HepG2 (cell line): Measurements from ENCODE around the gene EPC1. TPM values are rescaled to one million over a fixed set of nuclear protein-coding genes. Genes with fewer than 3 reads are reported as not detected.

ENCODE experiments used
- BCL3 ChIP-seq: sonication (generic); formaldehyde crosslinking; IDR thresholded peaks from 2 replicates; pipeline ENCODE4 v1.5.1; 2020; ENCODE audit warnings: mild to moderate bottlenecking, missing genetic modification reagents, moderate library complexity
- GABPA ChIP-seq, 2 experiments: IDR thresholded peaks; 2 replicates each; pipeline ENCODE4 v1.6.1; 2011 to 2016; ENCODE audit warnings: low read depth in 2 of 2, low read length in 1 of 2, missing biosample characterization in 1 of 2, missing genetic modification characterization in 1 of 2
- HNRNPLL ChIP-seq: fragments of 200-400 bp; formaldehyde crosslinking; IDR thresholded peaks from 2 replicates; pipeline ENCODE4 v1.6.1; 2017; ENCODE audit warnings: mild to moderate bottlenecking, low read depth, low read length; ENCODE audit not compliant: poor library complexity, severe bottlenecking
- HOXA3 ChIP-seq: sonication (generic); formaldehyde crosslinking; IDR thresholded peaks from 2 replicates; pipeline ENCODE4 v1.5.0; 2020; ENCODE audit warnings: missing genetic modification reagents
- KAT2B ChIP-seq: fragments of 150-350 bp; IDR thresholded peaks from 2 replicates; pipeline ENCODE4 v1.6.1; 2014; ENCODE audit warnings: low read depth, low read length, borderline replicate concordance
- MED1 ChIP-seq: sonication (generic); formaldehyde crosslinking; IDR thresholded peaks from 2 replicates; pipeline ENCODE4 v1.4.0; 2020; ENCODE audit warnings: missing genetic modification reagents
- NFE2 ChIP-seq: sonication (generic); formaldehyde crosslinking; IDR thresholded peaks from 2 replicates; pipeline ENCODE4 v1.4.0; 2020; ENCODE audit warnings: missing genetic modification reagents
- NR2F1 ChIP-seq, 2 experiments: fragments of 450-650 bp in 1 of 2; formaldehyde crosslinking in 1 of 2; IDR thresholded peaks; 2 replicates each; pipeline versions ENCODE4 v1.5.0 to v1.6.1; 2016 to 2020; ENCODE audit warnings: mild to moderate bottlenecking in 1 of 2, missing compliant biosample characterization in 1 of 2, missing genetic modification reagents in 1 of 2, moderate library complexity in 1 of 2
- POLR2A ChIP-seq, 2 experiments: IDR thresholded peaks; 2 replicates each; pipeline ENCODE4 v1.6.1; 2011; ENCODE audit warnings: low read depth in 2 of 2, low read length in 2 of 2, mild to moderate bottlenecking in 1 of 2, moderate library complexity in 1 of 2; ENCODE audit not compliant: insufficient read depth in 1 of 2
- POLR2AphosphoS5 ChIP-seq: IDR thresholded peaks from 2 replicates; pipeline ENCODE4 v1.6.1; 2012; ENCODE audit warnings: low read depth, low read length
- SAFB2 ChIP-seq: sonication (generic); formaldehyde crosslinking; IDR thresholded peaks from 2 replicates; pipeline ENCODE4 v1.5.1; 2020; ENCODE audit warnings: missing genetic modification reagents, low read depth, mild to moderate bottlenecking, borderline replicate concordance
- SIX1 ChIP-seq: sonication (generic); formaldehyde crosslinking; IDR thresholded peaks from 2 replicates; pipeline ENCODE4 v1.4.0; 2020; ENCODE audit warnings: missing genetic modification reagents, borderline replicate concordance
- SUZ12 ChIP-seq: fragments of 150-350 bp; IDR thresholded peaks from 2 replicates; pipeline ENCODE4 v1.6.1; 2014; ENCODE audit warnings: low read depth, low read length
- TBX3 ChIP-seq: fragments of 450-650 bp; IDR thresholded peaks from 2 replicates; pipeline ENCODE4 v1.6.1; 2017; ENCODE audit warnings: antibody characterized with exemption, mild to moderate bottlenecking, inconsistent platforms, borderline replicate concordance
- TCF12 ChIP-seq, 2 experiments: fragments of 450-650 bp in 1 of 2; sonication (generic) in 1 of 2; formaldehyde crosslinking in 1 of 2; IDR thresholded peaks; 2 replicates each; pipeline versions ENCODE4 v1.6.1 to v1.8.0; 2017 to 2022; ENCODE audit warnings: antibody characterized with exemption in 1 of 2, mild to moderate bottlenecking in 1 of 2, missing genetic modification reagents in 1 of 2, moderate library complexity in 1 of 2
- UBTF ChIP-seq: sonication (generic); formaldehyde crosslinking; IDR thresholded peaks from 2 replicates; pipeline ENCODE4 v1.4.0; 2020; ENCODE audit warnings: mild to moderate bottlenecking, missing genetic modification reagents
- ZIK1 ChIP-seq: sonication (generic); formaldehyde crosslinking; IDR thresholded peaks from 2 replicates; pipeline ENCODE4 v1.5.0; 2020; ENCODE audit warnings: mild to moderate bottlenecking, low read depth, missing genetic modification reagents, borderline replicate concordance
- ZNF205 ChIP-seq: IDR thresholded peaks from 2 replicates; pipeline ENCODE4 v1.6.1; 2018; ENCODE audit warnings: missing biosample characterization, missing genetic modification reagents
- ZNF550 ChIP-seq: sonication (generic); formaldehyde crosslinking; IDR thresholded peaks from 2 replicates; pipeline ENCODE4 v1.4.0; 2020; ENCODE audit warnings: mild to moderate bottlenecking, missing genetic modification reagents, borderline replicate concordance
- ZNF557 ChIP-seq: sonication (generic); formaldehyde crosslinking; IDR thresholded peaks from 2 replicates; pipeline ENCODE4 v1.4.0; 2020; ENCODE audit warnings: missing genetic modification reagents
- ZNF737 ChIP-seq: sonication (generic); formaldehyde crosslinking; IDR thresholded peaks from 2 replicates; pipeline ENCODE4 v1.5.0; 2020; ENCODE audit warnings: missing genetic modification reagents, mild to moderate bottlenecking, borderline replicate concordance
- ZNF772 ChIP-seq: sonication (generic); formaldehyde crosslinking; IDR thresholded peaks from 2 replicates; pipeline ENCODE4 v1.5.0; 2020; ENCODE audit warnings: mild to moderate bottlenecking, missing genetic modification reagents
- ZSCAN30 ChIP-seq: sonication (generic); formaldehyde crosslinking; IDR thresholded peaks from 2 replicates; pipeline ENCODE4 v1.5.0; 2020; ENCODE audit warnings: mild to moderate bottlenecking, missing genetic modification reagents
- polyA plus RNA-seq, 8 experiments: library from polyadenylated mRNA; depleted of rRNA in 3 of 8; stranded (reverse) in 7 of 8; unstranded in 1 of 8; fragments of >200 nt; fragmentation: Illumina TruSeq in 4 of 8; extraction: Trizol in 4 of 8; gene quantifications; 2 replicates each; pipeline versions ENCODE4 v1.2.1 to v1.2.3, GENCODE V29; 2011 to 2016; ENCODE audit warnings: low read depth in 4 of 8, missing spikeins in 1 of 8, mixed read lengths in 1 of 8; ENCODE audit not compliant: insufficient read depth in 1 of 8
- total RNA-seq, 5 experiments: library from RNA; depleted of rRNA; stranded (reverse); fragments of >200 nt; fragmentation: Illumina TruSeq; extraction: Trizol; gene quantifications; 2 replicates each; pipeline ENCODE4 v1.2.3, GENCODE V29; 2016; ENCODE audit warnings: low read depth in 1 of 5
- TF ChIP-seq, protein P1 (sequence below): sonication (generic); formaldehyde crosslinking; conservative IDR thresholded peaks from 2 replicates; pipeline ENCODE4 v1.4.0; 2020; ENCODE audit warnings: missing genetic modification reagents

The EPC1 gene
- total and polyA plus RNA-seq, 2 of the 13 experiments (the other 11 are each of a cell fraction or from before 2014, with no cell fraction given) = 28.7 to 44.2 TPM

- TF ChIP-seq BCL3 (CRISPR knock-in tag) (peak; percentile 50; the same call in 1 of the 2 replicates), MED1 (CRISPR knock-in tag) (peak; percentile 23; the same call in 1 of the 2 replicates), UBTF (CRISPR knock-in tag) (peak; percentile 65; the same call in 1 of the 2 replicates), ZSCAN30 (CRISPR knock-in tag) (no peak; the same call in 1 of the 2 replicates), NFE2 (no peak; the same call in 1 of the 2 replicates), KAT2B (no peak), GABPA (IDR thresholded peaks at IDR 0.05; ENCODE audit: low read depth, low read length) (no peak), GABPA (CRISPR knock-in tag; IDR thresholded peaks at IDR 0.05; ENCODE audit: low read depth) (no peak), HNRNPLL (peak; percentile 76), HOXA3 (CRISPR knock-in tag) (peak; percentile 84), ZIK1 (CRISPR knock-in tag) (no peak), ZNF550 (CRISPR knock-in tag) (no peak), SAFB2 (CRISPR knock-in tag) (no peak), ZNF737 (peak; percentile 89; the same call in 1 of the 2 replicates), POLR2AphosphoS5 (peak; percentile 81), POLR2A (IDR thresholded peaks at IDR 0.05; ENCODE audit: insufficient read depth in 1 of 2, low read depth in 2 of 2, low read length in 2 of 2) (peak; percentile 88 to 97), TBX3 (no peak), TCF12 (IDR thresholded peaks at IDR 0.05) (no peak), TCF12 (CRISPR knock-in tag; IDR thresholded peaks at IDR 0.05) (no peak), ZNF557 (CRISPR knock-in tag) (no peak), SUZ12 (no peak), NR2F1 (CRISPR knock-in tag; IDR thresholded peaks at IDR 0.05) (no peak), ZNF205 (CRISPR knock-in tag) (no peak), ZNF772 (peak; percentile 54; the same call in 1 of the 2 replicates), SIX1 (CRISPR knock-in tag) (no peak)
- TF ChIP-seq, protein P1, sequence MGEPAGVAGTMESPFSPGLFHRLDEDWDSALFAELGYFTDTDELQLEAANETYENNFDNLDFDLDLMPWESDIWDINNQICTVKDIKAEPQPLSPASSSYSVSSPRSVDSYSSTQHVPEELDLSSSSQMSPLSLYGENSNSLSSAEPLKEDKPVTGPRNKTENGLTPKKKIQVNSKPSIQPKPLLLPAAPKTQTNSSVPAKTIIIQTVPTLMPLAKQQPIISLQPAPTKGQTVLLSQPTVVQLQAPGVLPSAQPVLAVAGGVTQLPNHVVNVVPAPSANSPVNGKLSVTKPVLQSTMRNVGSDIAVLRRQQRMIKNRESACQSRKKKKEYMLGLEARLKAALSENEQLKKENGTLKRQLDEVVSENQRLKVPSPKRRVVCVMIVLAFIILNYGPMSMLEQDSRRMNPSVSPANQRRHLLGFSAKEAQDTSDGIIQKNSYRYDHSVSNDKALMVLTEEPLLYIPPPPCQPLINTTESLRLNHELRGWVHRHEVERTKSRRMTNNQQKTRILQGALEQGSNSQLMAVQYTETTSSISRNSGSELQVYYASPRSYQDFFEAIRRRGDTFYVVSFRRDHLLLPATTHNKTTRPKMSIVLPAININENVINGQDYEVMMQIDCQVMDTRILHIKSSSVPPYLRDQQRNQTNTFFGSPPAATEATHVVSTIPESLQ (CRISPR knock-in tag) = no peak
Measured at GRCh38 chr10:32346551-32347362, at the start of gene EPC1 (continued).
